ENCODE results near the gene TNS1. TPM values are rescaled to one million over a fixed set of nuclear protein-coding genes. Genes with fewer than 3 reads are reported as not detected.

Gene TNS1
- total RNA-seq, 1 experiment from 2014 or later = 3.4 TPM

DNA sequence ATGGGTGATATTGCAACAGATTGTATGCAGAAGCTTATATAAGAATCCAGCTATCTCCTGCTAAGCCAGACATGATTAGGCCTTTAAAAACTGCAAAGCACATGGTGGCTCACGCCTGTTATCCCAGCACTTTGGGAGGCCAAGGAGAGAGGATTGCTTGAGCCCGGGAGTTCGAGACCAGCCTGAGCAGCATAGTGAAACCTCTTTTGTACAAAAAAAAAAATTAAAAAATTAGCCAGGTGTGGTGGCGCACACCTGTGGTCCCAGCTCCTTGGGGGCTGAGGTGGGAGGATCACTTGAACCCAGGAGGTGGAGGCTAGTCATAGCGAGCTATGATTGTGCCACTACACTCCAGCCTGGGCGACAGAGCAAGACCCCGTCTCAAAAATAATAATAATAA lies 204.6 kb downstream of the TNS1 start:
- Histone ChIP-seq H2BK15ac (ENCODE audit: low read depth, low read length) (no peak overlapping the region), H2AFZ (ENCODE audit: low read length) (no peak overlapping the region), H3K23ac (ENCODE audit: insufficient read length, low read depth, low read length) (no peak overlapping the region), H3K27me3 (ENCODE audit: insufficient read depth, low read length) (no peaks in the 10 kb centered on the region; the same call in 1 of the 2 replicates), H3T11ph (ENCODE audit: low read length) (no peak overlapping the region), H3K79me2 (ENCODE audit: insufficient read depth, low read length) (no peaks in the 10 kb centered on the region), H4K5ac (ENCODE audit: insufficient read length, low read depth, low read length) (no peak overlapping the region), H3K23me2 (ENCODE audit: insufficient read length, low read depth, low read length, poor library complexity, severe bottlenecking) (no peaks in the 10 kb centered on the region), H3K9ac (ENCODE audit: extremely low read depth, insufficient read length, low read length) (no peak overlapping the region), H2AK5ac (ENCODE audit: insufficient read length, low read length) (no peak overlapping the region), H3K9me3 (ENCODE audit: control insufficient read depth, low read depth, low read length) (no peaks in the 10 kb centered on the region), H2BK120ac (ENCODE audit: low read depth, low read length, poor library complexity, severe bottlenecking) (no peak overlapping the region), H3K56ac (ENCODE audit: insufficient read length, low read depth, low read length) (no peak overlapping the region), H2BK20ac (ENCODE audit: low read depth, low read length, poor library complexity, severe bottlenecking) (no peak overlapping the region), H4K8ac (replicated peaks; ENCODE audit: insufficient read length, low read depth, low read length) (no peak overlapping the region), H3K18ac (ENCODE audit: insufficient read length, low read depth, low read length) (no peak overlapping the region), H3K4ac (ENCODE audit: low read depth, low read length) (no peak overlapping the region), H2BK12ac (ENCODE audit: insufficient read length, low read depth, low read length) (no peak overlapping the region), H3K27ac (ENCODE audit: insufficient read length, low read depth, low read length) (no peak overlapping the region), H3K4me1 (ENCODE audit: insufficient read depth, low read length) (no peaks in the 10 kb centered on the region), H4K20me1 (ENCODE audit: control insufficient read depth, insufficient read depth, insufficient read length) (no peaks in the 10 kb centered on the region), H3K79me1 (ENCODE audit: insufficient read depth, low read depth, low read length, poor library complexity, severe bottlenecking) (no peaks in the 10 kb centered on the region), H3K14ac (ENCODE audit: insufficient read depth, low read length) (no peak overlapping the region), H4K91ac (ENCODE audit: insufficient read length, low read depth, low read length) (no peak overlapping the region), H2BK5ac (ENCODE audit: insufficient read length, low read length) (no peak overlapping the region), H3K4me2 (ENCODE audit: insufficient read depth, insufficient read length, low read length) (no peak overlapping the region)
- Mint-ChIP-seq H3K27me3 (ENCODE audit: low read depth) (peaks cover 2% of the 10 kb centered on the region), H3K4me3 (no peak overlapping the region), H3K9me3 (no peaks in the 10 kb centered on the region), H3K36me3 (ENCODE audit: insufficient read depth in 1 of 3, low read depth in 3 of 3) (no peaks in the 10 kb centered on the region), H3K4me1 (peaks cover 0 to 4% of the 10 kb centered on the region in 2 experiments; a peak in 3 of 4 replicates), H3K27ac (no peak overlapping the region)
- TF ChIP-seq CTCF (conservative IDR thresholded peaks at IDR 0.05) = no peak
- DNase-seq = peak; percentile 10
- no CpG with 5 or more reads among the region's 7 CpGs for WGBS (ENCODE audit: extremely low coverage, insufficient read length, low lambda C conversion rate)
